H9 (cell line): Measurements from ENCODE around the gene SRC. TPM values are rescaled to one million over a fixed set of nuclear protein-coding genes. Genes with fewer than 3 reads are reported as not detected.

ENCODE experiments used
- DNase-seq: peaks from one replicate; pipeline ENCODE4 v3.0.0-alpha.2; 2017
- H2AFZ ChIP-seq: one replicate; pipeline ENCODE4 v1.6.1; 2013; ENCODE audit warnings: mild to moderate bottlenecking, low read length, control low read depth, moderate library complexity
- H2AK5ac ChIP-seq: 2 replicates; pipeline ENCODE4 v1.6.1; 2013; ENCODE audit warnings: low read length, control low read depth, mixed read lengths; ENCODE audit not compliant: insufficient read length
- H2BK120ac ChIP-seq: one replicate; pipeline ENCODE4 v1.6.1; 2013; ENCODE audit warnings: low read depth, mild to moderate bottlenecking, low read length, control low read depth, inconsistent platforms; ENCODE audit not compliant: poor library complexity, severe bottlenecking
- H2BK12ac ChIP-seq: 2 replicates; pipeline ENCODE4 v1.6.1; 2013; ENCODE audit warnings: low read length, control low read depth, mixed read lengths, low read depth; ENCODE audit not compliant: insufficient read length
- H2BK15ac ChIP-seq: 2 replicates; pipeline ENCODE4 v1.6.1; 2013; ENCODE audit warnings: low read depth, low read length, control low read depth
- H2BK20ac ChIP-seq: one replicate; pipeline ENCODE4 v1.6.1; 2013; ENCODE audit warnings: low read depth, mild to moderate bottlenecking, low read length, control low read depth, inconsistent platforms; ENCODE audit not compliant: poor library complexity, severe bottlenecking
- H2BK5ac ChIP-seq: 2 replicates; pipeline ENCODE4 v1.6.1; 2013; ENCODE audit warnings: low read length, control low read depth, mixed read lengths; ENCODE audit not compliant: insufficient read length
- H3K14ac ChIP-seq: 2 replicates; pipeline ENCODE4 v1.6.1; 2013; ENCODE audit warnings: low read length, control low read depth; ENCODE audit not compliant: insufficient read depth
- H3K18ac ChIP-seq: 2 replicates; pipeline ENCODE4 v1.6.1; 2013; ENCODE audit warnings: low read depth, mild to moderate bottlenecking, mixed read lengths, low read length, control low read depth; ENCODE audit not compliant: insufficient read length
- H3K23ac ChIP-seq: 2 replicates; pipeline ENCODE4 v1.6.1; 2013; ENCODE audit warnings: low read length, control low read depth, mixed read lengths, low read depth; ENCODE audit not compliant: insufficient read length
- H3K23me2 ChIP-seq: 2 replicates; pipeline ENCODE4 v1.6.1; 2013; ENCODE audit warnings: low read depth, mild to moderate bottlenecking, mixed read lengths, low read length, control low read depth; ENCODE audit not compliant: insufficient read length, poor library complexity, severe bottlenecking
- H3K27ac ChIP-seq: 2 replicates; pipeline ENCODE4 v1.5.1; 2013; ENCODE audit warnings: low read length, control low read depth, mixed read lengths, low read depth; ENCODE audit not compliant: insufficient read length
- H3K27me3 ChIP-seq: 2 replicates; pipeline ENCODE4 v1.6.1; 2013; ENCODE audit warnings: low read length, control low read depth, inconsistent platforms; ENCODE audit not compliant: insufficient read depth
- H3K4ac ChIP-seq: 2 replicates; pipeline ENCODE4 v1.6.1; 2013; ENCODE audit warnings: low read depth, mild to moderate bottlenecking, control low read depth, inconsistent platforms, low read length, moderate library complexity
- H3K4me1 ChIP-seq: 2 replicates; pipeline ENCODE4 v1.6.1; 2013; ENCODE audit warnings: low read length, control low read depth, inconsistent platforms; ENCODE audit not compliant: insufficient read depth
- H3K4me2 ChIP-seq: 2 replicates; pipeline ENCODE4 v1.6.1; 2013; ENCODE audit warnings: low read length, control low read depth, mixed read lengths; ENCODE audit not compliant: insufficient read length, insufficient read depth
- H3K56ac ChIP-seq: 2 replicates; pipeline ENCODE4 v1.6.1; 2013; ENCODE audit warnings: low read depth, mild to moderate bottlenecking, mixed read lengths, low read length, control low read depth; ENCODE audit not compliant: insufficient read length
- H3K79me1 ChIP-seq: 2 replicates; pipeline ENCODE4 v1.6.1; 2013; ENCODE audit warnings: low read depth, mild to moderate bottlenecking, moderate library complexity, low read length, control low read depth, inconsistent platforms; ENCODE audit not compliant: insufficient read depth, poor library complexity, severe bottlenecking
- H3K79me2 ChIP-seq: 2 replicates; pipeline ENCODE4 v1.6.1; 2013; ENCODE audit warnings: low read length, control low read depth, inconsistent platforms; ENCODE audit not compliant: insufficient read depth
- H3K9ac ChIP-seq: 2 replicates; pipeline ENCODE4 v1.6.1; 2013; ENCODE audit warnings: low read length, control low read depth, mixed read lengths; ENCODE audit not compliant: insufficient read length; ENCODE audit errors: extremely low read depth
- H3K9me3 ChIP-seq: one replicate; pipeline ENCODE4 v1.6.1; 2013; ENCODE audit warnings: low read depth, low read length, inconsistent platforms; ENCODE audit not compliant: control insufficient read depth
- H3T11ph ChIP-seq: one replicate; pipeline ENCODE4 v1.6.1; 2013; ENCODE audit warnings: mild to moderate bottlenecking, low read length, control low read depth, inconsistent platforms
- H4K20me1 ChIP-seq: one replicate; pipeline ENCODE4 v1.6.1; 2013; ENCODE audit not compliant: control insufficient read depth, insufficient read length, insufficient read depth
- H4K5ac ChIP-seq: 2 replicates; pipeline ENCODE4 v1.6.1; 2013; ENCODE audit warnings: low read depth, mild to moderate bottlenecking, mixed read lengths, low read length, control low read depth; ENCODE audit not compliant: insufficient read length
- H4K8ac ChIP-seq: replicated peaks from 2 replicates; pipeline ENCODE4 v1.6.1; 2013; ENCODE audit warnings: low read length, control low read depth, mixed read lengths, low read depth; ENCODE audit not compliant: insufficient read length
- H4K91ac ChIP-seq: 2 replicates; pipeline ENCODE4 v1.6.1; 2013; ENCODE audit warnings: low read depth, mild to moderate bottlenecking, moderate library complexity, mixed read lengths, low read length, control low read depth; ENCODE audit not compliant: insufficient read length
- H3K27ac Mint-ChIP-seq, 3 experiments: 2 replicates in 2 of 3; 3 replicates in 1 of 3; pipeline ENCODE4 v1.8.0; 2020 to 2021; ENCODE audit warnings: mixed read lengths in 3 of 3, mild to moderate bottlenecking in 1 of 3, moderate library complexity in 1 of 3
- H3K27me3 Mint-ChIP-seq: 2 replicates; pipeline ENCODE4 v1.8.0; 2021; ENCODE audit warnings: low read depth, mild to moderate bottlenecking, moderate library complexity, mixed read lengths
- H3K36me3 Mint-ChIP-seq, 3 experiments: 2 replicates in 2 of 3; 3 replicates in 1 of 3; pipeline ENCODE4 v1.8.0; 2020 to 2021; ENCODE audit warnings: low read depth in 3 of 3, mixed read lengths in 3 of 3; ENCODE audit not compliant: insufficient read depth in 1 of 3
- H3K4me1 Mint-ChIP-seq, 2 experiments: 2 replicates each; pipeline ENCODE4 v1.8.0; 2020; ENCODE audit warnings: mixed read lengths in 2 of 2
- H3K4me3 Mint-ChIP-seq, 2 experiments: 2 replicates in 1 of 2; 3 replicates in 1 of 2; pipeline ENCODE4 v1.8.0; 2020 to 2021; ENCODE audit warnings: mild to moderate bottlenecking in 2 of 2, mixed read lengths in 2 of 2, moderate library complexity in 1 of 2
- H3K9me3 Mint-ChIP-seq, 2 experiments: 2 replicates in 1 of 2; 3 replicates in 1 of 2; pipeline ENCODE4 v1.8.0; 2020; ENCODE audit warnings: mild to moderate bottlenecking in 2 of 2, mixed read lengths in 2 of 2, moderate library complexity in 1 of 2
- CTCF ChIP-seq: fragments of 200-600 bp; sonication (generic); conservative IDR thresholded peaks from 3 replicates; pipeline ENCODE4 v1.8.0; 2021; ENCODE audit warnings: antibody characterized with exemption, mild to moderate bottlenecking
- WGBS: extraction: QIAGEN DNeasy Blood & Tissue Kit; methylation state at CpG from one replicate; pipeline ENCODE4 v1.1.7; 2013; ENCODE audit warnings: missing lambda C conversion rate, low lambda C conversion rate, mixed read lengths; ENCODE audit not compliant: insufficient read length; ENCODE audit errors: extremely low coverage; 5-methylcytosine and 5-hydroxymethylcytosine counted together
- total RNA-seq: library from RNA; stranded (reverse); gene quantifications from 2 replicates; pipeline ENCODE4 v1.2.1, GENCODE V29; 2021

Gene SRC
- total RNA-seq, 1 experiment from 2014 or later, result 44.5 TPM

GRCh38 chr20:37442547-37442946 lies 96.6 kb downstream of the SRC start:
- no peak overlapping the region for H3K4me3 Mint-ChIP-seq
- Histone ChIP-seq H3K23ac (no peak overlapping the region), H3K56ac (no peak overlapping the region), H4K20me1 (no peaks in the 10 kb centered on the region), H3K4me2 (no peak overlapping the region), H3K27me3 (no peaks in the 10 kb centered on the region), H3K79me1 (no peaks in the 10 kb centered on the region), H3K9ac (no peak overlapping the region), H2AK5ac (no peak overlapping the region), H3K18ac (no peak overlapping the region), H3T11ph (no peak overlapping the region), H3K79me2 (no peaks in the 10 kb centered on the region), H2BK5ac (no peak overlapping the region), H4K5ac (no peak overlapping the region), H3K27ac (no peak overlapping the region), H3K9me3 (no peaks in the 10 kb centered on the region), H2AFZ (no peak overlapping the region), H3K4ac (no peak overlapping the region), H2BK15ac (no peak overlapping the region), H3K4me1 (no peaks in the 10 kb centered on the region; the same call in 1 of the 2 replicates), H2BK20ac (no peak overlapping the region), H3K14ac (no peak overlapping the region), H4K91ac (no peak overlapping the region), H2BK120ac (no peak overlapping the region), H4K8ac (no peak overlapping the region), H3K23me2 (no peaks in the 10 kb centered on the region), H2BK12ac (no peak overlapping the region)
- no peak for TF ChIP-seq CTCF
- H3K9me3 Mint-ChIP-seq, result no peaks in the 10 kb centered on the region
- H3K36me3 Mint-ChIP-seq, result no peaks in the 10 kb centered on the region
- DNase-seq, result no peak
- peaks cover 5% of the 10 kb centered on the region for H3K27me3 Mint-ChIP-seq
- H3K4me1 Mint-ChIP-seq, result peaks cover 19 to 21% of the 10 kb centered on the region in 2 experiments
- no CpG with 5 or more reads among the region's 1 CpG for WGBS
- H3K27ac Mint-ChIP-seq, result no peak overlapping the region
